HG02642 (cell line): ENCODE measurements around the gene TGM1.

ENCODE experiments used
- ATAC-seq: cut with Tn5 transposase; IDR thresholded peaks from one replicate; pipeline ENCODE4 v1.9.1; 2021; ENCODE audit warnings: mild to moderate bottlenecking; ENCODE audit not compliant: unreplicated experiment, poor library complexity

The TGM1 gene

GRCh38 chr14:24262821-24263733 lies at the start of gene TGM1:
Gene TGM1 (minus strand): TSS chr14:24263177. CDS start chr14:24262352, 825 bp downstream.
- no peak for ATAC-seq

- no peak for ATAC-seq
Observed at GRCh38 chr14:24311837-24312615, 49.0 kb upstream of the TGM1 start.

GRCh38 chr14:24310646-24311604 lies 47.9 kb upstream of the TGM1 start, which contains the start of gene LTB4R:
Gene LTB4R (plus strand): TSS chr14:24311502. CDS start chr14:24315652, 4,150 bp downstream.
- ATAC-seq: peak; percentile 73

GRCh38 chr14:24310265-24310645 lies 47.3 kb upstream of the TGM1 start:
- no peak for ATAC-seq

- no peak for ATAC-seq
Observed at GRCh38 chr14:24309538-24310264, 46.7 kb upstream of the TGM1 start, which contains the start of gene LTB4R2. Gene LTB4R2 (plus strand): TSS chr14:24310140. CDS start chr14:24310665, 525 bp downstream.

DNA sequence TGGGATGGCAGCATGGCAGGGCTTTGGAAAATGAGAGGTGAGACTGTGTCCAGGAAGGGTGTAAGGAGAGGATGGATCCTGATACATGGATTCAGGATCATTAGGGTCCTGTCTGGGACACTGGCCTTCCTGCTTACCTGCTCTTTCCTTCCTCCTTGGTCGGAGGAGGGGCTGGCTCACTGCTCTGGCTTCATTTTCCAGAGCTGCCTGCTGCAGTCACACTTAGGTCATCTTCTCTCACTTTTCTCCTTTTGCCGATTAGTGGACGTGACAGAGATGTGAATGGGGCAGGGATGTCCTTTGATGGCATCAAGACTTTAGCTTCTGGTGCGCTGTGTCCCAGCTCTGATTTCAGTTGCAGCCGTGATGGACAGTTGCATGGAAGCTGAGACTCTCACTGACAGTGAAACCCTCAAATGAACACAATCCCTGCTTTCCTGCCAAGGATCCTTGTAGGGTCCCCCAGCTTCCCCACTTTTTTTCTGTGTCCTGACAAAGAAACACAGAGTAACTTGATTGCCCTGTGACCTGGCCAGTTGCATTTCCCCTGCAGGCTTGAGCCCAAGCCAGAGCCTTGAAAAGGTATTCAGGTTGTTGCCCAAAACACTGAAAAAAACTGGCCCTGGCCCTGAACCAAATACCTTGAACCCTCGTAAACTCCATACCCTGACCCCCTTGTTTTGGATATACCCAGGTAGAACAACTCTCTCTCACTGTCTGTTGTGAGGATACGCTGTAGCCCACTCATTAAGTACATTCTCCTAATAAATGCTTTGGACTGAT lies 45.6 kb upstream of the TGM1 start:
- no peak for ATAC-seq

DNA sequence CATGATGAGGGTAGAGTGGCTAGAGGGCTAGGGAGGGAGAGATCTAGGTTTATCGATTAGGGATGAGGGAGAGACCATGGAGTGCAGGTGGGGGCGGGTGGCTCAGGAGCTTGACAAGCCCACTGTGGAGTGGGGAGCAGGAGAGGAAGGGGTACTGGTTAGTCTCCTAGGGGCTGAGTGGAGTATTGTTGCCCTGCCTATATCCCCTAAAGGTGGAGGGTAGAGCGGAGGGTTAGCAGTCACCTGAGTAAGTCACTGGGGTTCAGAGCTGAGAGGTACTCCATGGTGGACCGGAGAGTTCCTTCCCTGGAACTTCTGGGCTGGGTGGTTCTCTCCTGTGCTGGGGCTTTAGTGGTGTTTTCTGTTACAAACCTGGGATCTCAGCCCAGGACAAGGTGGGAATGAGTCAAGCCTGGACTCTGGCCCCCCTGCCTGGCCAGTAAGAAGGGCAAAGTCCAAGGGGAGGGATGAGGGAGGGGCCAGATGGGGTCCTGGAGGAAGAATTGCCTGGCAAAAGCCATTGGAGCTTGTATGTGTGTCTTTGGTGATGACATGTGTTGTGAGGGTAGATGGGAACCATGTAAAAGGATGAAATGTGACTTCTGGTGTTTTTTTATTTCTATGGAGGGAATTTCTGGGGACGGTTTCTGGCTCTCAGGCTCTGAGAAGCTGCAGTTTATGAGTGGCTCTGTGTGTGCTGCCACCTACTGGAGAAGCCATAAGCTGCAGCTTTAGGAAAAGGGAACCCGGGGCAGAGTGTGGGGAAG lies 44.8 kb upstream of the TGM1 start, which contains the start of gene CIDEB:
Gene CIDEB, minus strand, starts transcription at position 403 of the 767 bp plus-strand sequence. Its CDS starts 119 bp downstream, at position 284.
- peak; percentile 24 for ATAC-seq

DNA sequence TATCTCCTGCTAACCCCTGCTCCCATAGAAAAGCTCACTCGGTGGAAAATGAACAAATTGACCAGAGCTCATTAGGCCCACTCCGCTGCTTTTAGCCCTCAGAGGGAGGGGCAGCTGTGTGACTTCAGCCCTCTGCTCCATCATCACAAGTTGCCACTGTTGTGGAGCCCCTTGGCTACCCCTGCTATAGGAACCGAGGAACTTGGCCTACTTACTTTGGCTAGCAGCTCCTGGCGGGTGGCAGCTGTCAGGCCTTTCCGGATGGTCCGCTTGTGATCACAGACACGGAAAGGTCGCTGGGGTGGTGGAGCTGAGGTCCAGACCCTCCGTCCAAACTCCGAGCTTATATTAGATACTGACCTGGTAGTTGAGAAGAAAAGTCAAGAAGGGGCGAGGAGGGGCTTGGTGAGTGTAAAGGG lies 44.2 kb upstream of the TGM1 start:
- no peak for ATAC-seq

GRCh38 chr14:24304019-24304387 lies 41.0 kb upstream of the TGM1 start:
- no peak for ATAC-seq

GRCh38 chr14:24300326-24300980 lies 37.5 kb upstream of the TGM1 start:
- ATAC-seq: no peak

GRCh38 chr14:24299255-24300191 lies 36.5 kb upstream of the TGM1 start, which contains the start of the genes DHRS1 and NOP9:
Gene DHRS1 (minus strand): TSS chr14:24299780. CDS start chr14:24299106, 674 bp downstream.
Gene NOP9 (plus strand): TSS chr14:24299850. CDS start chr14:24299955, 105 bp downstream.
- ATAC-seq: peak; percentile 75

- no peak for ATAC-seq
Observed at GRCh38 chr14:24298892-24299254, 35.9 kb upstream of the TGM1 start.

GRCh38 chr14:24297190-24297964 lies 34.4 kb upstream of the TGM1 start:
- ATAC-seq: peak; percentile 5

DNA sequence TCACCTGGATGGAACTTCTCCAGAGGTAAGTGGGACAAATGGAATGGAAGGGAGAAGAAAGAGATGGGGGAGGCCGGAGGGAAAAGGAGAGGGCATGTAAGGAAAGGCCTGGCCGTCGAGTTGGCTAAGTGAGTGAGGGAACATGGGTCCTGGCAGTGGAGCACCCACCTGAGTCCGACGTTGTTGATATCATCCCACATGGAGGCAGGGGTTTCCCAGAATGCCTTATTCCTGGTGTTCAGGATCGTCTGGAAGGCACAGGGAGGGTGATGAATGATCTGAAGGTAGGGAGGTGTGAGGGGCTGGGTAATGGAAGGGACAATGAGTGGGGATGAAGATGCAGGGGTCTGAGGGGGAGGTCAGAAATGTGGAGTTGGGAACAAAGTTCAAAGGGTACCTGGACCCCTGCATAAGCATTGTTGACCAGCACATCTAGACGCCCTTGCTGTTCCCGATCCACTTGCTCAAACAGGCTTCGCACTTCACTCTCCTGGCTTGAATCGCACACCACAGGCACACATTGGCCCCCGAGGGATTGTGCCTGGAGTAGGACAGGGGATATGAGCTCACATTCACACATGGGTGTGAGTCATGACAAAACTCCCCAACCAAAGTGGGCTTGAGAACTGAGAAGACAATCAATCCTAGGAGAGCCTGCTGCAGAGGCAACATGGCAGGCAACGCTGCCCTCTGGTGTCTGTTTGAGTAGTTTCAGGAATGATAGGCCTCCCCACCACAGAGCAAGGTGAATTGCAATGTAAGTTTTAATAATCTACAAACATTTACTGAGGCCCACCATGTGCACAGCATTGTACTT lies 33.6 kb upstream of the TGM1 start:
- ATAC-seq: peak; percentile 49
